Caco-2 (cell line): Measurements from ENCODE around the gene LHX5. TPM values are rescaled to one million over a fixed set of nuclear protein-coding genes. Genes with fewer than 3 reads are reported as not detected.

Source experiments
- BruUV-seq: library from RNA; stranded (reverse); fragments of 400-500 nt; replicated peaks from 2 replicates; lab custom pipeline; 2021; lab: Mats Ljungman, UMichigan
- CTCF ChIA-PET: fragments of 300-600 bp; sonication (Branson Sonifier 250); formaldehyde crosslinking; loops from one replicate; lab custom pipeline; 2022; ENCODE audit warnings: antibody characterized with exemption; lab: Charles Lee
- POLR2A ChIA-PET: fragments of 300-600 bp; sonication (Branson Sonifier 250); formaldehyde crosslinking; loops from one replicate; lab custom pipeline; 2022; ENCODE audit warnings: antibody characterized with exemption; lab: Charles Lee
- DNase-seq, 2 experiments: peaks; one replicate each; pipeline versions ENCODE4 v3.0.0 to v3.0.0-alpha.2; 2020 to 2022
- H3K27me3 ChIP-seq: replicated peaks from 2 replicates; pipeline ENCODE4 v1.6.0; 2011; ENCODE audit warnings: low read length; ENCODE audit not compliant: control insufficient read depth, insufficient read depth
- H3K36me3 ChIP-seq: 2 replicates; pipeline ENCODE4 v1.5.1; 2011; ENCODE audit warnings: low read length; ENCODE audit not compliant: control insufficient read depth, insufficient read depth
- H3K4me1 ChIP-seq: fragments of 250-450 bp; sonication (Bioruptor Pico); 2 replicates; pipeline ENCODE4 v1.5.1; 2020; ENCODE audit warnings: mild to moderate bottlenecking
- H3K4me3 ChIP-seq: 2 replicates; pipeline ENCODE4 v1.5.1; 2011; ENCODE audit warnings: low read depth, mild to moderate bottlenecking, control low read depth, low read length
- H3K9me3 ChIP-seq: fragments of 250-450 bp; sonication (Bioruptor Pico); 2 replicates; pipeline ENCODE4 v1.5.1; 2020; ENCODE audit warnings: mild to moderate bottlenecking, moderate library complexity
- H3K27ac Mint-ChIP-seq: one replicate; pipeline ENCODE4 v1.8.0; 2022; ENCODE audit warnings: mixed read lengths; ENCODE audit not compliant: unreplicated experiment
- H3K27me3 Mint-ChIP-seq: one replicate; pipeline ENCODE4 v1.8.0; 2022; ENCODE audit warnings: mixed read lengths; ENCODE audit not compliant: insufficient read depth, unreplicated experiment
- H3K36me3 Mint-ChIP-seq: one replicate; pipeline ENCODE4 v1.8.0; 2022; ENCODE audit warnings: mild to moderate bottlenecking, mixed read lengths; ENCODE audit not compliant: insufficient read depth, unreplicated experiment
- H3K4me1 Mint-ChIP-seq: one replicate; pipeline ENCODE4 v1.8.0; 2022; ENCODE audit warnings: low read depth, mixed read lengths; ENCODE audit not compliant: unreplicated experiment
- H3K4me3 Mint-ChIP-seq: one replicate; pipeline ENCODE4 v1.8.0; 2022; ENCODE audit warnings: mild to moderate bottlenecking, moderate library complexity, mixed read lengths; ENCODE audit not compliant: unreplicated experiment
- H3K9me3 Mint-ChIP-seq: one replicate; pipeline ENCODE4 v1.8.0; 2022; ENCODE audit warnings: mixed read lengths; ENCODE audit not compliant: unreplicated experiment
- CTCF ChIP-seq, 2 experiments: fragments of 200-600 bp in 1 of 2; IDR thresholded peaks; 1 replicate in 1 of 2; 2 replicates in 1 of 2; pipeline versions ENCODE4 v1.5.1 to v1.8.0; 2011 to 2022; ENCODE audit warnings: antibody characterized with exemption in 1 of 2, control low read depth in 1 of 2, inconsistent platforms in 1 of 2, low read depth in 1 of 2, low read length in 1 of 2, mild to moderate bottlenecking in 1 of 2, moderate library complexity in 1 of 2; ENCODE audit not compliant: insufficient read depth in 1 of 2, severe bottlenecking in 1 of 2, unreplicated experiment in 1 of 2
- intact Hi-C: fragments of 100-400 bp; cut with micrococcal nuclease; formaldehyde crosslinking; loops from one replicate; pipeline ENCODE4 v1.10.0; 2022; ENCODE audit not compliant: unreplicated experiment
- total RNA-seq: library from RNA; stranded (reverse); gene quantifications from 2 replicates; pipeline ENCODE4 v1.2.3, GENCODE V29; 2022

The LHX5 gene
- total RNA-seq, 1 experiment from 2014 or later = 0.25 TPM

GRCh38 chr12:113437729-113438100 lies 34.0 kb downstream of the LHX5 start:
- TF ChIP-seq CTCF (IDR thresholded peaks at IDR 0.05; ENCODE audit: insufficient read depth in 1 of 2, low read depth in 1 of 2, low read length in 1 of 2, severe bottlenecking in 1 of 2, unreplicated experiment in 1 of 2) = no peak
- Mint-ChIP-seq H3K27me3 (no peaks in the 10 kb centered on the region), H3K9me3 (no peaks in the 10 kb centered on the region), H3K36me3 (no peaks in the 10 kb centered on the region), H3K4me1 (peaks cover 6% of the 10 kb centered on the region), H3K27ac (no peak overlapping the region), H3K4me3 (no peak overlapping the region)
- CTCF ChIA-PET = no interaction called here
- BruUV-seq = no TSS peak
- Histone ChIP-seq H3K9me3 (no peaks in the 10 kb centered on the region), H3K4me3 (no peak overlapping the region), H3K36me3 (no peaks in the 10 kb centered on the region), H3K4me1 (no peaks in the 10 kb centered on the region), H3K27me3 (no peaks in the 10 kb centered on the region; the same call in 1 of the 2 replicates)
- intact Hi-C loops = no loop called here
- POLR2A ChIA-PET = no interaction called here
- DNase-seq = no peak

- Mint-ChIP-seq H3K4me3 (no peak overlapping the region), H3K36me3 (no peaks in the 10 kb centered on the region), H3K4me1 (peaks cover 6% of the 10 kb centered on the region), H3K27ac (no peak overlapping the region), H3K9me3 (no peaks in the 10 kb centered on the region), H3K27me3 (no peaks in the 10 kb centered on the region)
- Histone ChIP-seq H3K4me1 (no peaks in the 10 kb centered on the region), H3K27me3 (no peaks in the 10 kb centered on the region; the same call in 1 of the 2 replicates), H3K36me3 (no peaks in the 10 kb centered on the region), H3K4me3 (no peak overlapping the region), H3K9me3 (no peaks in the 10 kb centered on the region)
- DNase-seq = no peak
- no TSS peak for BruUV-seq
- intact Hi-C loops = no loop called here
- no peak for TF ChIP-seq CTCF (IDR thresholded peaks at IDR 0.05; ENCODE audit: insufficient read depth in 1 of 2, low read depth in 1 of 2, low read length in 1 of 2, severe bottlenecking in 1 of 2, unreplicated experiment in 1 of 2)
- ChIA-PET POLR2A (no interaction called here), CTCF (interaction anchor here (0.6 to 0.9 kb wide), 2 partner anchors 12 to 102 kb away, joined by 3 read pairs; partner anchors contain the start of gene SLC8B1)
Measured at GRCh38 chr12:113436993-113437728, 34.5 kb downstream of the LHX5 start.

- no peak for TF ChIP-seq CTCF (IDR thresholded peaks at IDR 0.05; ENCODE audit: insufficient read depth in 1 of 2, low read depth in 1 of 2, low read length in 1 of 2, severe bottlenecking in 1 of 2, unreplicated experiment in 1 of 2)
- ChIA-PET POLR2A (no interaction called here), CTCF (interaction anchor here (0.6 to 0.9 kb wide), 2 partner anchors 11 to 101 kb away, joined by 3 read pairs; partner anchors contain the start of gene SLC8B1)
- Histone ChIP-seq H3K9me3 (no peaks in the 10 kb centered on the region), H3K27me3 (no peaks in the 10 kb centered on the region; the same call in 1 of the 2 replicates), H3K4me1 (no peaks in the 10 kb centered on the region), H3K36me3 (no peaks in the 10 kb centered on the region), H3K4me3 (no peak overlapping the region)
- DNase-seq = no peak
- H3K27ac Mint-ChIP-seq = no peak overlapping the region
- no TSS peak for BruUV-seq
- H3K9me3 Mint-ChIP-seq = no peaks in the 10 kb centered on the region
- H3K4me1 Mint-ChIP-seq = peaks cover 6% of the 10 kb centered on the region
- H3K4me3 Mint-ChIP-seq = no peak overlapping the region
- no peaks in the 10 kb centered on the region for H3K36me3 Mint-ChIP-seq
- H3K27me3 Mint-ChIP-seq = no peaks in the 10 kb centered on the region
- intact Hi-C loops = no loop called here
Measured at GRCh38 chr12:113436586-113436985, 35.1 kb downstream of the LHX5 start.
